Measurements from ENCODE around the gene CCNF.

GRCh38 chr16:2450975-2451381 lies 21.7 kb downstream of the CCNF start:
- TF ChIP-seq POLR2AphosphoS2 (conservative IDR thresholded peaks at IDR 0.05; ENCODE audit: low read length) (no peak), CTCF (IDR thresholded peaks at IDR 0.05) (no peak), SREBF2 (IDR thresholded peaks at IDR 0.05) (no peak)
